HepG2 (cell line): Measurements from ENCODE around the gene ZMIZ1. TPM values are rescaled to one million over a fixed set of nuclear protein-coding genes. Genes with fewer than 3 reads are reported as not detected.
A peak's percentile ranks its signal among the peaks of the same experiment; 100 is the strongest.

Source experiments
- ARHGAP35 ChIP-seq: sonication (generic); formaldehyde crosslinking; IDR thresholded peaks from 2 replicates; pipeline ENCODE4 v1.9.0; 2022; ENCODE audit warnings: mild to moderate bottlenecking, inconsistent platforms, moderate library complexity, missing genetic modification reagents, borderline replicate concordance
- FOXM1 ChIP-seq: sonication (generic); formaldehyde crosslinking; IDR thresholded peaks from 2 replicates; pipeline ENCODE4 v1.5.0; 2020; ENCODE audit warnings: missing genetic modification reagents
- GABPA ChIP-seq, 2 experiments: IDR thresholded peaks; 2 replicates each; pipeline ENCODE4 v1.6.1; 2011 to 2016; ENCODE audit warnings: low read depth in 2 of 2, low read length in 1 of 2, missing biosample characterization in 1 of 2, missing genetic modification characterization in 1 of 2
- HDAC6 ChIP-seq: fragments of 200-600 bp; sonication (generic); IDR thresholded peaks from 2 replicates; pipeline ENCODE4 v1.7.0; 2017; ENCODE audit warnings: mild to moderate bottlenecking, antibody characterized with exemption, low read length, low read depth
- NFE2 ChIP-seq: sonication (generic); formaldehyde crosslinking; IDR thresholded peaks from 2 replicates; pipeline ENCODE4 v1.4.0; 2020; ENCODE audit warnings: missing genetic modification reagents
- NR0B2 ChIP-seq: sonication (generic); formaldehyde crosslinking; IDR thresholded peaks from 2 replicates; pipeline ENCODE4 v1.4.0; 2020; ENCODE audit warnings: mild to moderate bottlenecking, missing genetic modification reagents
- PHF5A ChIP-seq: IDR thresholded peaks from one replicate; pipeline ENCODE4 v1.6.1; 2018; ENCODE audit warnings: low read depth, missing genetic modification reagents; ENCODE audit not compliant: unreplicated experiment
- POLR2A ChIP-seq, 2 experiments: IDR thresholded peaks; 2 replicates each; pipeline ENCODE4 v1.6.1; 2011; ENCODE audit warnings: low read depth in 2 of 2, low read length in 2 of 2, mild to moderate bottlenecking in 1 of 2, moderate library complexity in 1 of 2; ENCODE audit not compliant: insufficient read depth in 1 of 2
- SSRP1 ChIP-seq: IDR thresholded peaks from 2 replicates; pipeline ENCODE4 v1.6.1; 2016; ENCODE audit warnings: control low read depth
- TBL1XR1 ChIP-seq: fragments of 150-350 bp; IDR thresholded peaks from 2 replicates; pipeline ENCODE4 v1.6.1; 2014; ENCODE audit warnings: borderline replicate concordance, low read length; ENCODE audit not compliant: partially characterized antibody
- ZFP36L2 ChIP-seq: sonication (generic); formaldehyde crosslinking; IDR thresholded peaks from 2 replicates; pipeline ENCODE4 v1.4.0; 2020; ENCODE audit warnings: missing genetic modification reagents
- ZFP90 ChIP-seq: sonication (generic); formaldehyde crosslinking; IDR thresholded peaks from 2 replicates; pipeline ENCODE4 v1.8.0; 2022; ENCODE audit warnings: missing genetic modification reagents, mild to moderate bottlenecking, inconsistent platforms, borderline replicate concordance
- ZNF253 ChIP-seq: sonication (generic); formaldehyde crosslinking; IDR thresholded peaks from 2 replicates; pipeline ENCODE4 v1.8.0; 2022; ENCODE audit warnings: mild to moderate bottlenecking, missing genetic modification reagents, borderline replicate concordance
- ZNF660 ChIP-seq: sonication (generic); formaldehyde crosslinking; IDR thresholded peaks from 2 replicates; pipeline ENCODE4 v1.5.1; 2020; ENCODE audit warnings: mild to moderate bottlenecking, low read depth, missing genetic modification reagents, borderline replicate concordance
- polyA plus RNA-seq, 8 experiments: library from polyadenylated mRNA; depleted of rRNA in 3 of 8; stranded (reverse) in 7 of 8; unstranded in 1 of 8; fragments of >200 nt; fragmentation: Illumina TruSeq in 4 of 8; extraction: Trizol in 4 of 8; gene quantifications; 2 replicates each; pipeline versions ENCODE4 v1.2.1 to v1.2.3, GENCODE V29; 2011 to 2016; ENCODE audit warnings: low read depth in 4 of 8, missing spikeins in 1 of 8, mixed read lengths in 1 of 8; ENCODE audit not compliant: insufficient read depth in 1 of 8
- total RNA-seq, 5 experiments: library from RNA; depleted of rRNA; stranded (reverse); fragments of >200 nt; fragmentation: Illumina TruSeq; extraction: Trizol; gene quantifications; 2 replicates each; pipeline ENCODE4 v1.2.3, GENCODE V29; 2016; ENCODE audit warnings: low read depth in 1 of 5
- TF ChIP-seq, protein P1 (sequence below): sonication (generic); formaldehyde crosslinking; IDR thresholded peaks from 2 replicates; pipeline ENCODE4 v1.4.0; 2020; ENCODE audit warnings: missing genetic modification reagents
- TF ChIP-seq, protein P2 (sequence below): sonication (generic); formaldehyde crosslinking; IDR thresholded peaks from 2 replicates; pipeline ENCODE4 v1.9.0; 2022; ENCODE audit warnings: missing genetic modification reagents, mild to moderate bottlenecking, borderline replicate concordance

Gene ZMIZ1
- total and polyA plus RNA-seq, 2 of the 13 experiments (the other 11 are each of a cell fraction or from before 2014, with no cell fraction given), result 5.3 to 10.2 TPM

- TF ChIP-seq GABPA (IDR thresholded peaks at IDR 0.05; ENCODE audit: low read depth, low read length) (no peak), GABPA (CRISPR knock-in tag; IDR thresholded peaks at IDR 0.05; ENCODE audit: low read depth) (0 out of 2 replicates have a peak, but pooled peaks have one; percentile 0), ARHGAP35 (CRISPR knock-in tag) (no peak), ZNF253 (CRISPR knock-in tag) (0 out of 2 replicates have a peak, but pooled peaks have one; percentile 27), NFE2 (CRISPR knock-in tag) (no peak), HDAC6 (no peak), POLR2A (IDR thresholded peaks at IDR 0.05; ENCODE audit: insufficient read depth in 1 of 2, low read depth in 2 of 2, low read length in 2 of 2) (peak; percentile 29 to 56; a peak in 2 of 4 replicates), PHF5A (CRISPR knock-in tag) (no peak), ZFP36L2 (CRISPR knock-in tag) (no peak), ZFP90 (CRISPR knock-in tag) (no peak), NR0B2 (no peak), TBL1XR1 (no peak), SSRP1 (CRISPR knock-in tag) (peak; percentile 42; the same call in 1 of the 2 replicates), ZNF660 (CRISPR knock-in tag) (no peak), FOXM1 (CRISPR knock-in tag) (no peak)
- TF ChIP-seq, protein P1, sequence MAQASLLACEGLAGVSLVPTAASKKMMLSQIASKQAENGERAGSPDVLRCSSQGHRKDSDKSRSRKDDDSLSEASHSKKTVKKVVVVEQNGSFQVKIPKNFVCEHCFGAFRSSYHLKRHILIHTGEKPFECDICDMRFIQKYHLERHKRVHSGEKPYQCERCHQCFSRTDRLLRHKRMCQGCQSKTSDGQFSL (CRISPR knock-in tag), result no peak
- TF ChIP-seq, protein P2, sequence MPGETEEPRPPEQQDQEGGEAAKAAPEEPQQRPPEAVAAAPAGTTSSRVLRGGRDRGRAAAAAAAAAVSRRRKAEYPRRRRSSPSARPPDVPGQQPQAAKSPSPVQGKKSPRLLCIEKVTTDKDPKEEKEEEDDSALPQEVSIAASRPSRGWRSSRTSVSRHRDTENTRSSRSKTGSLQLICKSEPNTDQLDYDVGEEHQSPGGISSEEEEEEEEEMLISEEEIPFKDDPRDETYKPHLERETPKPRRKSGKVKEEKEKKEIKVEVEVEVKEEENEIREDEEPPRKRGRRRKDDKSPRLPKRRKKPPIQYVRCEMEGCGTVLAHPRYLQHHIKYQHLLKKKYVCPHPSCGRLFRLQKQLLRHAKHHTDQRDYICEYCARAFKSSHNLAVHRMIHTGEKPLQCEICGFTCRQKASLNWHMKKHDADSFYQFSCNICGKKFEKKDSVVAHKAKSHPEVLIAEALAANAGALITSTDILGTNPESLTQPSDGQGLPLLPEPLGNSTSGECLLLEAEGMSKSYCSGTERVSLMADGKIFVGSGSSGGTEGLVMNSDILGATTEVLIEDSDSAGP (CRISPR knock-in tag), result peak; percentile 20
Measured at GRCh38 chr10:79316671-79317431, 248.1 kb downstream of the ZMIZ1 start (continued).
